Activated T-helper 17 cell treated with anti-CD3 and anti-CD28 coated beads, Interleukin-2, amount 50 U/mL, for 72 hours (primary cell): ENCODE results near the gene PPP3R1. TPM values are rescaled to one million over a fixed set of nuclear protein-coding genes. Genes with fewer than 3 reads are reported as not detected.
A peak's percentile ranks its signal among the peaks of the same experiment; 100 is the strongest.

Source experiments
- ATAC-seq: fragments of 150-1000 bp; cut with Tn5 transposase; replicated peaks from 2 replicates; pipeline ENCODE4 v1.10.0; 2021; ENCODE audit warnings: mild to moderate bottlenecking, moderate library complexity
- H3K27ac Mint-ChIP-seq: one replicate; pipeline ENCODE4 v1.8.0; 2022; ENCODE audit warnings: mixed read lengths
- H3K27me3 Mint-ChIP-seq: one replicate; pipeline ENCODE4 v1.8.0; 2022; ENCODE audit warnings: mixed read lengths
- H3K36me3 Mint-ChIP-seq: one replicate; pipeline ENCODE4 v1.8.0; 2022; ENCODE audit warnings: low read depth, mild to moderate bottlenecking, mixed read lengths
- H3K4me1 Mint-ChIP-seq: one replicate; pipeline ENCODE4 v1.8.0; 2022; ENCODE audit warnings: mixed read lengths
- H3K4me3 Mint-ChIP-seq: one replicate; pipeline ENCODE4 v1.8.0; 2022; ENCODE audit warnings: mild to moderate bottlenecking, mixed read lengths
- H3K9me3 Mint-ChIP-seq: one replicate; pipeline ENCODE4 v1.8.0; 2022; ENCODE audit warnings: mixed read lengths
- total RNA-seq, 2 donors: library from RNA; stranded (reverse); gene quantifications; one replicate each; pipeline ENCODE4 v1.2.3, GENCODE V29; 2022

The PPP3R1 gene
- total RNA-seq, 2 donors from 2014 or later: 54.1 to 70.0 TPM

GRCh38 chr2:68231061-68231372, 21.3 kb downstream of the PPP3R1 start:
- peak overlapping the region; percentile 20 for H3K27ac Mint-ChIP-seq
- H3K4me1 Mint-ChIP-seq: peaks cover 47% of the 10 kb centered on the region
- no peak for ATAC-seq
- H3K36me3 Mint-ChIP-seq: peaks cover 21% of the 10 kb centered on the region
- H3K27me3 Mint-ChIP-seq: no peaks in the 10 kb centered on the region
- H3K9me3 Mint-ChIP-seq: no peaks in the 10 kb centered on the region
- peak overlapping the region; percentile 27 for H3K4me3 Mint-ChIP-seq

GRCh38 chr2:68230241-68231060, 21.9 kb downstream of the PPP3R1 start:
- Mint-ChIP-seq H3K4me3 (no peak overlapping the region), H3K27ac (peak overlapping the region; percentile 20), H3K27me3 (no peaks in the 10 kb centered on the region), H3K4me1 (peaks cover 48% of the 10 kb centered on the region), H3K36me3 (peaks cover 22% of the 10 kb centered on the region), H3K9me3 (no peaks in the 10 kb centered on the region)
- no peak for ATAC-seq

- H3K36me3 Mint-ChIP-seq: peaks cover 32% of the 10 kb centered on the region
- no peaks in the 10 kb centered on the region for H3K27me3 Mint-ChIP-seq
- no peak overlapping the region for H3K27ac Mint-ChIP-seq
- H3K4me1 Mint-ChIP-seq: peaks cover 54% of the 10 kb centered on the region
- no peaks in the 10 kb centered on the region for H3K9me3 Mint-ChIP-seq
- no peak overlapping the region for H3K4me3 Mint-ChIP-seq
- ATAC-seq: no peak
These were observed 25.5 kb downstream of the PPP3R1 start for GRCh38 chr2:68226794-68227193.

- ATAC-seq: peak; percentile 70
- H3K4me1 Mint-ChIP-seq: peaks cover 46% of the 10 kb centered on the region
- H3K9me3 Mint-ChIP-seq: no peaks in the 10 kb centered on the region
- H3K4me3 Mint-ChIP-seq: peak overlapping the region; percentile 13
- H3K27me3 Mint-ChIP-seq: no peaks in the 10 kb centered on the region
- peak overlapping the region; percentile 13 for H3K27ac Mint-ChIP-seq
- peaks cover 33% of the 10 kb centered on the region for H3K36me3 Mint-ChIP-seq
These were observed 27.2 kb downstream of the PPP3R1 start for GRCh38 chr2:68225119-68225632.

- no peaks in the 10 kb centered on the region for H3K9me3 Mint-ChIP-seq
- H3K36me3 Mint-ChIP-seq: peaks cover 32% of the 10 kb centered on the region
- no peak for ATAC-seq
- H3K27ac Mint-ChIP-seq: no peak overlapping the region
- H3K4me3 Mint-ChIP-seq: no peak overlapping the region
- no peaks in the 10 kb centered on the region for H3K27me3 Mint-ChIP-seq
- peaks cover 46% of the 10 kb centered on the region for H3K4me1 Mint-ChIP-seq
These were observed 28.9 kb downstream of the PPP3R1 start for GRCh38 chr2:68223419-68223818.

- H3K4me1 Mint-ChIP-seq: peaks cover 47% of the 10 kb centered on the region
- no peaks in the 10 kb centered on the region for H3K27me3 Mint-ChIP-seq
- H3K9me3 Mint-ChIP-seq: no peaks in the 10 kb centered on the region
- H3K36me3 Mint-ChIP-seq: peaks cover 32% of the 10 kb centered on the region
- peak overlapping the region; percentile 22 for H3K27ac Mint-ChIP-seq
- no peak for ATAC-seq
- H3K4me3 Mint-ChIP-seq: no peak overlapping the region
These were observed 30.0 kb downstream of the PPP3R1 start for GRCh38 chr2:68222287-68222686.

GRCh38 chr2:68218343-68218901, 33.9 kb downstream of the PPP3R1 start:
- H3K27ac Mint-ChIP-seq: peak overlapping the region; percentile 65

GRCh38 chr2:68217729-68218128, 34.6 kb downstream of the PPP3R1 start:
- peaks cover 51% of the 10 kb centered on the region for H3K4me1 Mint-ChIP-seq
- no peak overlapping the region for H3K27ac Mint-ChIP-seq
- no peak overlapping the region for H3K4me3 Mint-ChIP-seq
- no peaks in the 10 kb centered on the region for H3K27me3 Mint-ChIP-seq
- peak; percentile 31 for ATAC-seq
- peaks cover 47% of the 10 kb centered on the region for H3K36me3 Mint-ChIP-seq
- no peaks in the 10 kb centered on the region for H3K9me3 Mint-ChIP-seq

More at GRCh38 chr2:68218343-68218901, 33.9 kb downstream of the PPP3R1 start:
- Mint-ChIP-seq H3K4me1 (peaks cover 46% of the 10 kb centered on the region), H3K27me3 (no peaks in the 10 kb centered on the region), H3K36me3 (peaks cover 43% of the 10 kb centered on the region), H3K9me3 (no peaks in the 10 kb centered on the region), H3K4me3 (peak overlapping the region; percentile 56)
- ATAC-seq: no peak

GRCh38 chr2:68216454-68217310, 35.6 kb downstream of the PPP3R1 start:
- H3K9me3 Mint-ChIP-seq: no peaks in the 10 kb centered on the region
- H3K27me3 Mint-ChIP-seq: no peaks in the 10 kb centered on the region
- peaks cover 56% of the 10 kb centered on the region for H3K36me3 Mint-ChIP-seq
- peaks cover 51% of the 10 kb centered on the region for H3K4me1 Mint-ChIP-seq
- H3K4me3 Mint-ChIP-seq: peak overlapping the region; percentile 17
- H3K27ac Mint-ChIP-seq: no peak overlapping the region
- peak; percentile 18 for ATAC-seq

GRCh38 chr2:68214381-68214780, 38.0 kb downstream of the PPP3R1 start:
- peaks cover 60% of the 10 kb centered on the region for H3K36me3 Mint-ChIP-seq
- H3K4me3 Mint-ChIP-seq: no peak overlapping the region
- H3K4me1 Mint-ChIP-seq: peaks cover 53% of the 10 kb centered on the region
- no peaks in the 10 kb centered on the region for H3K27me3 Mint-ChIP-seq
- no peak overlapping the region for H3K27ac Mint-ChIP-seq
- ATAC-seq: no peak
- no peaks in the 10 kb centered on the region for H3K9me3 Mint-ChIP-seq

- H3K4me3 Mint-ChIP-seq: peak overlapping the region; percentile 71
- H3K27ac Mint-ChIP-seq: peak overlapping the region; percentile 60
- no peak for ATAC-seq
- no peaks in the 10 kb centered on the region for H3K27me3 Mint-ChIP-seq
- no peaks in the 10 kb centered on the region for H3K9me3 Mint-ChIP-seq
- H3K4me1 Mint-ChIP-seq: peaks cover 56% of the 10 kb centered on the region
- H3K36me3 Mint-ChIP-seq: peaks cover 39% of the 10 kb centered on the region
These were observed 45.5 kb downstream of the PPP3R1 start for GRCh38 chr2:68206793-68207192.

GRCh38 chr2:68203587-68203986, 48.7 kb downstream of the PPP3R1 start:
- H3K27me3 Mint-ChIP-seq: no peaks in the 10 kb centered on the region
- peak; percentile 91 for ATAC-seq
- peak overlapping the region; percentile 71 for H3K4me3 Mint-ChIP-seq
- peaks cover 22% of the 10 kb centered on the region for H3K36me3 Mint-ChIP-seq
- H3K9me3 Mint-ChIP-seq: no peaks in the 10 kb centered on the region
- peak overlapping the region; percentile 84 for H3K27ac Mint-ChIP-seq
- H3K4me1 Mint-ChIP-seq: peaks cover 54% of the 10 kb centered on the region

GRCh38 chr2:68200157-68200787, 52.1 kb downstream of the PPP3R1 start:
- peak; percentile 20 for ATAC-seq
- Mint-ChIP-seq H3K36me3 (peaks cover 19% of the 10 kb centered on the region), H3K9me3 (no peaks in the 10 kb centered on the region), H3K4me3 (peak overlapping the region; percentile 32), H3K4me1 (peaks cover 28% of the 10 kb centered on the region), H3K27ac (peak overlapping the region; percentile 78), H3K27me3 (no peaks in the 10 kb centered on the region)

GRCh38 chr2:68196120-68196716, 56.1 kb downstream of the PPP3R1 start:
- Mint-ChIP-seq H3K9me3 (no peaks in the 10 kb centered on the region), H3K27ac (peak overlapping the region; percentile 8), H3K36me3 (peaks cover 8% of the 10 kb centered on the region), H3K27me3 (no peaks in the 10 kb centered on the region), H3K4me1 (peaks cover 25% of the 10 kb centered on the region), H3K4me3 (no peak overlapping the region)
- ATAC-seq: no peak
